ENCODE results near the gene DLG4.

GRCh38 chr17:7184647-7185046 is 35.0 kb downstream of the DLG4 start:
- no peak for TF ChIP-seq POLR2AphosphoS5 (IDR thresholded peaks at IDR 0.05; ENCODE audit: borderline replicate concordance, low read depth, low read length)
- TF ChIP-seq EZH2 (IDR thresholded peaks at IDR 0.05): no peak
